Osteoblast (primary cell): ENCODE data around the gene MAP3K7CL. TPM values are rescaled to one million over a fixed set of nuclear protein-coding genes. Genes with fewer than 3 reads are reported as not detected.

Experiments
- DNase-seq: peaks from one replicate; pipeline ENCODE4 v3.0.0; 2011; ENCODE audit warnings: low spot score, mixed read lengths; ENCODE audit not compliant: insufficient read length; ENCODE audit errors: missing footprints
- H2AFZ ChIP-seq: 2 replicates; pipeline ENCODE4 v1.6.0; 2011; ENCODE audit warnings: mild to moderate bottlenecking, low read length
- H3K27ac ChIP-seq: 2 replicates; pipeline ENCODE4 v1.5.1; 2011; ENCODE audit warnings: mild to moderate bottlenecking, low read depth, low read length, moderate library complexity
- H3K27me3 ChIP-seq: 2 replicates; pipeline ENCODE4 v1.6.0; 2012; ENCODE audit warnings: mild to moderate bottlenecking, control low read depth, inconsistent platforms, low read length, moderate library complexity; ENCODE audit not compliant: insufficient read depth
- H3K36me3 ChIP-seq: 2 replicates; pipeline ENCODE4 v1.5.1; 2011; ENCODE audit warnings: mild to moderate bottlenecking, low read length, control low read depth, moderate library complexity; ENCODE audit not compliant: insufficient read depth
- H3K4me1 ChIP-seq: 2 replicates; pipeline ENCODE4 v1.5.1; 2011; ENCODE audit warnings: mild to moderate bottlenecking, low read length, control low read depth, moderate library complexity; ENCODE audit not compliant: insufficient read depth
- H3K4me2 ChIP-seq: 2 replicates; pipeline ENCODE4 v1.6.0; 2011; ENCODE audit warnings: mild to moderate bottlenecking, low read length; ENCODE audit not compliant: insufficient read depth
- H3K4me3 ChIP-seq: fragments of 200-600 bp; sonication (generic); 3 replicates; pipeline ENCODE4 v1.5.1; 2012; ENCODE audit warnings: mild to moderate bottlenecking, low read length, inconsistent platforms; ENCODE audit not compliant: insufficient read depth
- H3K79me2 ChIP-seq: 2 replicates; pipeline ENCODE4 v1.6.0; 2012; ENCODE audit warnings: mild to moderate bottlenecking, low read length, control low read depth, inconsistent platforms; ENCODE audit not compliant: insufficient read depth
- H3K9me3 ChIP-seq: 2 replicates; pipeline ENCODE4 v1.5.1; 2011; ENCODE audit warnings: low read depth, low read length, control low read depth
- H4K20me1 ChIP-seq: 2 replicates; pipeline ENCODE4 v1.6.0; 2012; ENCODE audit warnings: mild to moderate bottlenecking, low read length, control low read depth; ENCODE audit not compliant: insufficient read depth
- total RNA-seq: library from RNA; depleted of rRNA; stranded (reverse); fragments of >200 nt; gene quantifications from 2 replicates; pipeline ENCODE4 v1.2.3, GENCODE V29; 2012
- TF ChIP-seq, protein P1 (sequence below): IDR thresholded peaks from 2 replicates; pipeline ENCODE4 v1.5.1; 2011; ENCODE audit warnings: mild to moderate bottlenecking, low read depth, low read length, moderate library complexity; ENCODE audit errors: extremely low read depth

MAP3K7CL gene, protein sequence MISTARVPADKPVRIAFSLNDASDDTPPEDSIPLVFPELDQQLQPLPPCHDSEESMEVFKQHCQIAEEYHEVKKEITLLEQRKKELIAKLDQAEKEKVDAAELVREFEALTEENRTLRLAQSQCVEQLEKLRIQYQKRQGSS
- 15.6 and 19.9 TPM in 2 replicates for total RNA-seq

DNA sequence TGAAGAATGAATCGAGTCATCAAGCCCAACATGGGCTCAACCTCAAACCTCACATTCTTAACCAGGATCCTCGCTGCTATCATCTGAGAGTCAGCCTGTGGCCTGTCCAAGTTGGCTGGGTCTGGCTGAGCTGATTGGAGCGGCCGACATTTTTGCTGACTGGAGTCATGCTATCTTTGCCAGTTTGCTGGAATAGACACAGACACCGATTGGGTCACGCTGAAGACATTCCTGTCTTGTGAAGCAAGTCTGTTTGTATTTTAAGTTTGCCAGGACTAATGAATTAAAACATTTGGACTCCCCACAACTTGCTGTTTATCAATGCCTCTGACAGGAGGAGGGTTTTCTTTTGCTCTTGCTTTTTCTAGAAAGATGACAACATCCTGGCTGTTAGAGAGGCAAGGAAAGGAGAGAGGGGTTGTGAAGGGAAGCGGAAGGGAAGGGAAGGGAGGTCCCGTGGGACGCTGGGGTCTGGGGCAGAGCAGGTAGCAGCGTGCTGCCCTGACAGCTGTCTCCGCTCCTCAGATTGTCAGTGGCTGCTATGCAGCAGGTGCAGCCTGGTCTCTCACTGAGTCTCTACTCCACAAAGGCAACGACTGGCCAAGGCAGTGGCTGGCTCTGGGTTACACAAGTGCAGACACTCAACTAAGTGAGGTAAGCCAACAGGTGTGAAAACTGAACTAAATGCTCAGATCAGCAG, at the start of gene MAP3K7CL:
MAP3K7CL (plus strand) TSS at position 375 of the 700 bp plus-strand sequence. CDS start 2,701 bp downstream, outside the sequence.
- peaks cover 10% of the 10 kb centered on the region for H3K36me3 ChIP-seq
- H3K9me3 ChIP-seq, result no peaks in the 10 kb centered on the region
- H3K79me2 ChIP-seq, result no peaks in the 10 kb centered on the region
- H4K20me1 ChIP-seq, result no peaks in the 10 kb centered on the region
- peak within 1 kb of the TSS; percentile 54 for H3K4me3 ChIP-seq
- H2AFZ ChIP-seq, result no peak within 1 kb of the TSS
- DNase-seq, result peak; percentile 95
- H3K27me3 ChIP-seq, result no peaks in the 10 kb centered on the region
- H3K4me1 ChIP-seq, result peaks cover 23% of the 10 kb centered on the region
- H3K27ac ChIP-seq, result peak within 1 kb of the TSS; percentile 82
- H3K4me2 ChIP-seq, result peak within 1 kb of the TSS; percentile 45
- TF ChIP-seq, protein P1, sequence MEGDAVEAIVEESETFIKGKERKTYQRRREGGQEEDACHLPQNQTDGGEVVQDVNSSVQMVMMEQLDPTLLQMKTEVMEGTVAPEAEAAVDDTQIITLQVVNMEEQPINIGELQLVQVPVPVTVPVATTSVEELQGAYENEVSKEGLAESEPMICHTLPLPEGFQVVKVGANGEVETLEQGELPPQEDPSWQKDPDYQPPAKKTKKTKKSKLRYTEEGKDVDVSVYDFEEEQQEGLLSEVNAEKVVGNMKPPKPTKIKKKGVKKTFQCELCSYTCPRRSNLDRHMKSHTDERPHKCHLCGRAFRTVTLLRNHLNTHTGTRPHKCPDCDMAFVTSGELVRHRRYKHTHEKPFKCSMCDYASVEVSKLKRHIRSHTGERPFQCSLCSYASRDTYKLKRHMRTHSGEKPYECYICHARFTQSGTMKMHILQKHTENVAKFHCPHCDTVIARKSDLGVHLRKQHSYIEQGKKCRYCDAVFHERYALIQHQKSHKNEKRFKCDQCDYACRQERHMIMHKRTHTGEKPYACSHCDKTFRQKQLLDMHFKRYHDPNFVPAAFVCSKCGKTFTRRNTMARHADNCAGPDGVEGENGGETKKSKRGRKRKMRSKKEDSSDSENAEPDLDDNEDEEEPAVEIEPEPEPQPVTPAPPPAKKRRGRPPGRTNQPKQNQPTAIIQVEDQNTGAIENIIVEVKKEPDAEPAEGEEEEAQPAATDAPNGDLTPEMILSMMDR, result no peak

DNA sequence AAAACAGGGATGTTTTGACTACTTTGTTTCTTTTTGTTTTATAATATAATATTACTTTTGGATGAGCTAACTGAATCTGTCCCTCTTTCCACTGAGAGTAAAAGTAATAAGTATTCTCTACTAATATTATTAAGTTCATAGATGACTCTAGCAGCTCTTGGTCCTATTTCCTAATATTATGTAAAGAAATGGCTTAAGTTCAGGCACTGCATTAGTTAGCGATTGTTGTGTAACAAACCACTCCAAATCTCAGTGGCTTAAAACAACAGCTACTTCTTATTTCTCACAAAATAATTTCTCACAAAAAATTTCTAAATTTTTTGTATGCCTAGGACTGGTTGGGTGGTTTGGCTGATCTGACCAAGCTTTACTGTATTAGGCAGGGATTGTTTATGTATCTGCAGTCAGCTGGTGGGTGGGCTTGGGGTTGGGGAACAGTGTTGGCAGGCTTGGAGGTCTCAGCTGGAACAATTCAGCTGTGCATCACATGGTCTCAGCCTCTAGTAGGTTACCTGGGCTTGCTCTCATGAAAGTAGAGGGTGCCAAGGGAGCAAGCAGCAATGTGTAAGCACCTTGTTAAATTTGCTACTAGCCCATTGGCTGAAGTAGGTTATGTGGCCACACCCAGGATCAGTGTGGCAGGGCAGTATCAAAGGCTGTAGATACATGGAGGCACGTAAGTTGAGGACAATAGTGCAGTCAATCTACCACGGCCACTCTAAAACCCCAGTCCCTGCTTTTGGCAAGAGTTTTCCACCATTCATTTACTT, 48.2 kb upstream of the MAP3K7CL start:
- Histone ChIP-seq H4K20me1 (no peaks in the 10 kb centered on the region), H3K27ac (no peak overlapping the region), H3K27me3 (no peaks in the 10 kb centered on the region), H3K36me3 (no peaks in the 10 kb centered on the region), H3K4me1 (no peaks in the 10 kb centered on the region), H2AFZ (no peak overlapping the region), H3K4me3 (no peak overlapping the region), H3K79me2 (peaks cover 5% of the 10 kb centered on the region), H3K9me3 (no peaks in the 10 kb centered on the region), H3K4me2 (no peak overlapping the region)
- TF ChIP-seq, protein P1, result no peak
- DNase-seq, result no peak

DNA sequence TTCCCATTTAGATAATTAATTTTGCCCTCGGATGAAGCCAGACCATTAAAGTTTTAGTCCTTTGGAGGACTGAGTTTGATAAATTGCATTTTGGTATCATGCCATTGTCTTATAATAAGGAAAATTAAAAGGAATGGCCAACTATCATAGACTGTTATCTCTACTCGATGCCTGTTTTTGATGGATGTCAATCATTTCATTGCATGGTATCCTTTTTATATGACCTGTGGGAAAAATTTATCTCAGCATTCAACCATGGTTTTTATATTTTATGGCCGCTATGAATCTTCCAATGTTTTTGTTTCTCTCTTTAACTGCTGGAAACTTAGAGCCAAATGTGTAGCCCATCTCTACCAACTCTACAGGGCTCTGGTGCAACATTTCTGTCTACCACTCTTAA, 47.1 kb upstream of the MAP3K7CL start:
- Histone ChIP-seq H3K4me2 (no peak overlapping the region), H4K20me1 (no peaks in the 10 kb centered on the region), H3K27ac (no peak overlapping the region), H3K9me3 (no peaks in the 10 kb centered on the region), H3K4me3 (no peak overlapping the region), H3K27me3 (no peaks in the 10 kb centered on the region), H3K36me3 (no peaks in the 10 kb centered on the region), H2AFZ (no peak overlapping the region), H3K79me2 (peaks cover 4% of the 10 kb centered on the region), H3K4me1 (no peaks in the 10 kb centered on the region)
- DNase-seq, result no peak
- TF ChIP-seq, protein P1, result no peak

DNA sequence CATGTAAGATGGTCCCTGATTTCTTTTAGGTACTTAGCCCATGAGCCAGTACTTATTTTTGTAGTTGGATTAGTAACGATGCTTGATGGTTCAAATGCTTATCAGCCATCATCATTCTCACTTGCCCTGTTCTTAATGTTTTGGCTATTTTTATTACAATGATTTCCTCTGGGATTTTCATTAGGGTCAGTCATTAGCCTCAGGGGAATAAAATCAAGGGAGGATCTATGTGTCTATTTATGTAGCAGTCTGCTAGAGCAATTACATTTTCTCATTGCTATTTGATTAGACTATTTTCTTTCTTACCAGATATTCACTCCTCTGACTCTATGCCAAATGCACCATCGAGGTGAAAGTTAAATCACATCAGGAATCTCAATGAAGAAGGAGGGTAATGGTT, 46.1 kb upstream of the MAP3K7CL start:
- Histone ChIP-seq H3K27ac (no peak overlapping the region), H2AFZ (no peak overlapping the region), H3K79me2 (no peaks in the 10 kb centered on the region), H3K27me3 (no peaks in the 10 kb centered on the region), H3K9me3 (no peaks in the 10 kb centered on the region), H3K36me3 (no peaks in the 10 kb centered on the region), H4K20me1 (no peaks in the 10 kb centered on the region), H3K4me2 (no peak overlapping the region), H3K4me1 (no peaks in the 10 kb centered on the region), H3K4me3 (no peak overlapping the region)
- TF ChIP-seq, protein P1, result no peak
- no peak for DNase-seq
